ENCODE measurements around the gene BNIP3. TPM values are rescaled to one million over a fixed set of nuclear protein-coding genes. Genes with fewer than 3 reads are reported as not detected.

The BNIP3 gene
- total and polyA plus RNA-seq, 2 of the 8 experiments (the other 6 are each of a cell fraction or from before 2014, with no cell fraction given): 25.8 to 58.9 TPM

DNA sequence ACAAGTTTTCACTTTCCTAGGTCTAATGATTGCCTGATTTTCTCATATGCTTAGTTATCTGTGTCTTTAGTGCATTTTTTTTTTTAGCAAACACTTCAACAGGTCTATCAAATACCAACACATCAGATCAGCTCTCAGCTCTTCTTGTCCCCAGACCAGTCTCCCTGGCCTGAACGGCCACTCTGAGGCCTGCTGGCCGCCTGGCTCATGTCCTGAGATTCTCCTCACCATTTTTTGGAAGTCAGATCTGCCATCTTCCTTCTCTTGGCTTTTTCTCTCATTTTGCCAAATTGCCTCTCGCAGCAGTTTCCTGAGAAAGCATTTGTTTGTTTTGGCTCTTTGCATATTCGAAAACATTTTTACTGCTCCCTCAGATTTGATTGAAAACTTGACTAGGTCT is 51.6 kb downstream of the BNIP3 start:
- TF ChIP-seq POU5F1 (IDR thresholded peaks at IDR 0.05; ENCODE audit: low read depth, low read length): no peak
- TF ChIP-seq YY1 (IDR thresholded peaks at IDR 0.05; ENCODE audit: low read depth, low read length): no peak
- TF ChIP-seq RBBP5 (IDR thresholded peaks at IDR 0.05; ENCODE audit: borderline replicate concordance, low read depth, low read length): no peak
- TF ChIP-seq ZNF274 (IDR thresholded peaks at IDR 0.05; ENCODE audit: borderline replicate concordance, extremely low read depth, low read length): no peak
- TF ChIP-seq, protein P1, sequence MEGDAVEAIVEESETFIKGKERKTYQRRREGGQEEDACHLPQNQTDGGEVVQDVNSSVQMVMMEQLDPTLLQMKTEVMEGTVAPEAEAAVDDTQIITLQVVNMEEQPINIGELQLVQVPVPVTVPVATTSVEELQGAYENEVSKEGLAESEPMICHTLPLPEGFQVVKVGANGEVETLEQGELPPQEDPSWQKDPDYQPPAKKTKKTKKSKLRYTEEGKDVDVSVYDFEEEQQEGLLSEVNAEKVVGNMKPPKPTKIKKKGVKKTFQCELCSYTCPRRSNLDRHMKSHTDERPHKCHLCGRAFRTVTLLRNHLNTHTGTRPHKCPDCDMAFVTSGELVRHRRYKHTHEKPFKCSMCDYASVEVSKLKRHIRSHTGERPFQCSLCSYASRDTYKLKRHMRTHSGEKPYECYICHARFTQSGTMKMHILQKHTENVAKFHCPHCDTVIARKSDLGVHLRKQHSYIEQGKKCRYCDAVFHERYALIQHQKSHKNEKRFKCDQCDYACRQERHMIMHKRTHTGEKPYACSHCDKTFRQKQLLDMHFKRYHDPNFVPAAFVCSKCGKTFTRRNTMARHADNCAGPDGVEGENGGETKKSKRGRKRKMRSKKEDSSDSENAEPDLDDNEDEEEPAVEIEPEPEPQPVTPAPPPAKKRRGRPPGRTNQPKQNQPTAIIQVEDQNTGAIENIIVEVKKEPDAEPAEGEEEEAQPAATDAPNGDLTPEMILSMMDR (IDR thresholded peaks at IDR 0.05; ENCODE audit: control extremely low read depth in 1 of 3, insufficient read depth in 1 of 3, low read depth in 1 of 3, low read length in 3 of 3): no peak
- ChIA-PET POLR2A (ENCODE audit: partially characterized antibody) (no interaction called here), CTCF (ENCODE audit: partially characterized antibody) (interaction anchor here (1.8 kb wide), 1 partner anchor 31 kb away, joined by 6 read pairs; no protein-coding TSS in a partner anchor)
- Histone ChIP-seq H3K27ac (ENCODE audit: low read depth, low read length) (no peak overlapping the region), H4K8ac (ENCODE audit: extremely low read depth, insufficient read depth, low read length) (no peak overlapping the region), H3K9me3 (ENCODE audit: insufficient read depth in 2 of 2, low read depth in 1 of 2, low read length in 1 of 2) (no peaks in the 10 kb centered on the region; a peak in 1 of 4 replicates), H2BK12ac (ENCODE audit: low read depth, low read length) (no peak overlapping the region), H3K4me1 (replicated peaks in 1 of 4; ENCODE audit: control insufficient read depth in 3 of 4, insufficient read depth in 4 of 4, low read length in 3 of 4) (peaks cover 4 to 42% (median 14%) of the 10 kb centered on the region in 4 experiments; a peak in 6 of 7 replicates), H3K4me2 (ENCODE audit: insufficient read depth in 1 of 2, low read depth in 2 of 2, low read length in 2 of 2) (no peak overlapping the region), H2AK5ac (ENCODE audit: low read depth, low read length) (no peak overlapping the region), H3K9ac (replicated peaks in 1 of 4; ENCODE audit: extremely low read depth in 1 of 4, low read depth in 3 of 4, low read length in 3 of 4) (no peak overlapping the region), H2BK120ac (replicated peaks; ENCODE audit: low read depth, low read length) (no peak overlapping the region), H2BK5ac (ENCODE audit: low read depth, low read length) (no peak overlapping the region), H3K14ac (ENCODE audit: insufficient read length) (no peak overlapping the region), H2BK20ac (ENCODE audit: low read length) (no peak overlapping the region), H3K56ac (replicated peaks; ENCODE audit: insufficient read length, low read depth, low read length) (no peak overlapping the region), H3K23ac (ENCODE audit: insufficient read length) (no peak overlapping the region), H3K4ac (replicated peaks; ENCODE audit: insufficient read length, low read depth, low read length) (no peak overlapping the region), H4K91ac (replicated peaks; ENCODE audit: insufficient read length, low read length) (no peak overlapping the region), H4K5ac (ENCODE audit: insufficient read length, low read depth, low read length) (no peak overlapping the region), H3K79me1 (ENCODE audit: low read depth, low read length) (peaks cover 45% of the 10 kb centered on the region), H3K18ac (ENCODE audit: extremely low read depth, low read length) (no peak overlapping the region), H4K20me1 (replicated peaks in 1 of 2; ENCODE audit: control insufficient read depth in 1 of 2, insufficient read depth in 2 of 2, low read length in 2 of 2) (peaks cover 32 to 37% of the 10 kb centered on the region in 2 experiments), H3K4me3 (ENCODE audit: extremely low read depth in 1 of 4, insufficient read depth in 2 of 4, low read depth in 3 of 4, low read length in 4 of 4) (no peak overlapping the region), H2AFZ (ENCODE audit: low read length) (no peak overlapping the region), H3K23me2 (ENCODE audit: low read depth, low read length) (no peaks in the 10 kb centered on the region), H3K27me3 (replicated peaks in 1 of 4; ENCODE audit: control insufficient read depth in 3 of 4, extremely low read depth in 1 of 4, insufficient read depth in 3 of 4, low read length in 3 of 4) (no peaks in the 10 kb centered on the region), H3K79me2 (ENCODE audit: control insufficient read depth in 1 of 2, insufficient read depth in 2 of 2, low read length in 2 of 2) (peaks cover 22 to 100% of the 10 kb centered on the region in 2 experiments), H3K36me3 (ENCODE audit: control insufficient read depth in 2 of 4, insufficient read depth in 4 of 4, low read length in 3 of 4) (peaks cover 0 to 3% (median 0%) of the 10 kb centered on the region in 4 experiments; a peak in 1 of 8 replicates), H2BK15ac (ENCODE audit: low read length) (no peak overlapping the region)
- DNase-seq (ENCODE audit: low read depth in 1 of 2, low spot score in 2 of 2): no peak
- FAIRE-seq: no peak
- 81% methylated on average over 4 of the region's 4 CpGs; no CpG with 5 or more reads in 1 of the 2 experiments for WGBS, 2 experiments (ENCODE audit: extremely low coverage in 1 of 2, insufficient coverage in 1 of 2, insufficient read length in 1 of 2, insufficient replicate concordance in 2 of 2, low coverage in 1 of 2, low lambda C conversion rate in 2 of 2, missing lambda C conversion rate in 1 of 2)
